ENCODE results near the gene C1orf50. TPM values are rescaled to one million over a fixed set of nuclear protein-coding genes. Genes with fewer than 3 reads are reported as not detected.
"Not testable (repeated sequence)": the region's sequence is repeated elsewhere in the genome, so short reads cannot be mapped to it uniquely, and the experiment has no call there.

The C1orf50 gene
- total and polyA plus RNA-seq, 8 donors = 1.6 to 3.5 (median 2.6) TPM

DNA sequence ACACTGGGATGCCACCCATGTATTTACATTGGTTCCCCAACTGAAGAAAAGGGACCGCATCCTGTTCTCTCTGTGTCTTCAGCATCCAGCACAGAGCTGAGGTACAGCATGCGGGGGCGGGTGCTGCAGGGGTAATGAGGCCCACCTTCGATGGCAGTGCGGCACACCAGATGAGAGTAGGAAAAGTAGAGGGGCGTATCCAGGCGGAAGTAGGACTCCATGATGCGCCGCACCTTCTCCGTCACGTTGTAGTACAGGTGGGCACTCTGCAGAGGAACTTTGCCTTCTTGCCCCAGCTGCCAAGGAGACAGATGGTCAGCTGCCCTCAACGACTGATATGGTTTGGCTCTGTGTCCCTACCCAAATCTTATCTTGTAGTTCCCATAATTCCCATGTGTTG, 17.0 kb upstream of the C1orf50 start:
- no peak overlapping the region for H3K27ac ChIP-seq
- no peaks in the 10 kb centered on the region for H3K27me3 ChIP-seq
- no peaks in the 10 kb centered on the region for H3K4me1 ChIP-seq
- no peak for FAIRE-seq
- WGBS, 2 donors = 88 to 91% methylated on average over 12 of the region's 12 CpGs
- DNase-seq = no peak
- H3K4me3 ChIP-seq = no peak overlapping the region
- no peak for ATAC-seq
- peaks cover 0 to 28% (median 12%) of the 10 kb centered on the region in 3 donors for H3K36me3 ChIP-seq
- intact Hi-C loops (cut with DNase I) = no loop called here
- TF ChIP-seq, protein P1, sequence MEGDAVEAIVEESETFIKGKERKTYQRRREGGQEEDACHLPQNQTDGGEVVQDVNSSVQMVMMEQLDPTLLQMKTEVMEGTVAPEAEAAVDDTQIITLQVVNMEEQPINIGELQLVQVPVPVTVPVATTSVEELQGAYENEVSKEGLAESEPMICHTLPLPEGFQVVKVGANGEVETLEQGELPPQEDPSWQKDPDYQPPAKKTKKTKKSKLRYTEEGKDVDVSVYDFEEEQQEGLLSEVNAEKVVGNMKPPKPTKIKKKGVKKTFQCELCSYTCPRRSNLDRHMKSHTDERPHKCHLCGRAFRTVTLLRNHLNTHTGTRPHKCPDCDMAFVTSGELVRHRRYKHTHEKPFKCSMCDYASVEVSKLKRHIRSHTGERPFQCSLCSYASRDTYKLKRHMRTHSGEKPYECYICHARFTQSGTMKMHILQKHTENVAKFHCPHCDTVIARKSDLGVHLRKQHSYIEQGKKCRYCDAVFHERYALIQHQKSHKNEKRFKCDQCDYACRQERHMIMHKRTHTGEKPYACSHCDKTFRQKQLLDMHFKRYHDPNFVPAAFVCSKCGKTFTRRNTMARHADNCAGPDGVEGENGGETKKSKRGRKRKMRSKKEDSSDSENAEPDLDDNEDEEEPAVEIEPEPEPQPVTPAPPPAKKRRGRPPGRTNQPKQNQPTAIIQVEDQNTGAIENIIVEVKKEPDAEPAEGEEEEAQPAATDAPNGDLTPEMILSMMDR (IDR thresholded peaks at IDR 0.05) = no peak
- no peaks in the 10 kb centered on the region for H3K9me3 ChIP-seq

DNA sequence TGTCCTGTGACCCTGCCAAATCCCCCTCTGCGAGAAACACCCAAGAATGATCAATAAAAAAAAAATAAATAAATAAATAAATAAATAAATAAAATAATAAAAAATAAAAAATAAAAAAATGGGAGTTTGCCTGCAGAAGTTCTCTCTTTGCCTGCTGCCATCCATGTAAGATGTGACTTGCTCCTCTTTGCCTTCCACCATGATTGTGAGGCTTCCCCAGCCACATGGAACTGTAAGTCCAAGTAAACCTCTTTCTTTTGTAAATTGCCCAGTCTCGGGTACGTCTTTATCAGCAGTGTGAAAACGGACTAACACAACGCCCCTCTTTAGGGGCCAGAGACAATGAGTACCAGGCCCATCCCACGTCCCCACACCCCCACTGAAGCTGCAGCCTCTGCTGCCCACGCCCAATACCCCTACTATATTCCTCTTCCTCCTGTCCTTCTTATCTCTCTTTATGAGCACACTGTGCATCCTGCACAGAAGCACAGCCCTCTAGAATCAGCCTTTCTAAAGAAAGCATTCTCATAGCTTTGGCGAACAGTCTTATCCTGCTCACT, 15.5 kb upstream of the C1orf50 start:
- intact Hi-C loops (cut with DNase I); H3K27me3 ChIP-seq; H3K4me3 ChIP-seq; FAIRE-seq; DNase-seq; H3K9me3 ChIP-seq; H3K27ac ChIP-seq; H3K4me1 ChIP-seq; ATAC-seq: not testable (repeated sequence)
- peaks cover 0 to 30% (median 12%) of the 10 kb centered on the region in 3 donors for H3K36me3 ChIP-seq
- 85 to 93% methylated on average over 8 of the region's 8 CpGs for WGBS, 2 donors

DNA sequence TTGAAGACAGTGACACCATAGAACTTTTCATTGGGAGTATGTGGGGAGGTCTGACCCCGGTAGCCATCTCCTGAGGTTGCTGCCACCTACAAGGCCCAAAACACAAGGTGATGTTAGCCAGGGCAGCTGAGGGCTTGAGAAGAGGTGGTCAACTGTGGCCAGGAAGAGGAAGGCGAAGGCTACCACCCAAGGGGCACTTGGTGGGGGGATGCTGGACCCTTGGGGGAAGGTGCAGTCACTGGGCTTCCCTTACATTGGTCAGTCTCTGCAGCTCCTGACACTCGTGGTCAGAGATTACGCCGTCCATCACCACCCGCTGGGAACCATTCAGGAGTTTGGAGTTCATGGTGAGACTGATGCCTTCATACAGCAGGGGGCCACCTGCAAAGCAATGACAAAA, 14.8 kb upstream of the C1orf50 start:
- no peaks in the 10 kb centered on the region for H3K27me3 ChIP-seq
- H3K9me3 ChIP-seq = no peaks in the 10 kb centered on the region
- peaks cover 0 to 30% (median 12%) of the 10 kb centered on the region in 3 donors for H3K36me3 ChIP-seq
- FAIRE-seq (no peak), ATAC-seq (no peak), DNase-seq (no peak)
- no peaks in the 10 kb centered on the region for H3K4me1 ChIP-seq
- no peak overlapping the region for H3K27ac ChIP-seq
- no peak overlapping the region for H3K4me3 ChIP-seq
- TF ChIP-seq, protein P1 (IDR thresholded peaks at IDR 0.05) = no peak
- intact Hi-C loops (cut with DNase I) = no loop called here
- WGBS, 2 donors = 94 to 96% methylated on average over 6 of the region's 6 CpGs

DNA sequence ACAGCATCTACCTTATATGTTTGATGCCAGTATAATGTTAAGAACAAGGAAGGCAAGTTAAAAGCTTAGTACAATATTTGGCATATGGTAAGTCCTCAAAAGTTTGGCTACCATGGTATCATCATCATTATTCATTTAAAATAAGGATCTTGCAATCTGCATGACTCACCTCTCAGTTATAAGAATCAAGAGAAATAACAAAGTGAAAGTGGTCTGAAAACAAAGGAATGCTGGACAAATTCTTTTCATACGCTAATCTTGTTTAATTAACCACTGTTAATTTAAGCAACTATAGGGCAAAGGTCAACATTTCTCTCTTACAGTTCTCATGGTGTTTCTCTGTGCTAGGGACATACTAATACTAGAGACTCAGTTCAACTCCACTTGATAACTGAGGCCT, 14.0 kb upstream of the C1orf50 start:
- FAIRE-seq (no peak), DNase-seq (no peak), ATAC-seq (no peak)
- H3K4me3 ChIP-seq = no peak overlapping the region
- H3K27ac ChIP-seq = no peak overlapping the region
- H3K36me3 ChIP-seq = peaks cover 0 to 27% (median 12%) of the 10 kb centered on the region in 3 donors
- WGBS, 2 donors = 82 to 90% methylated on average over 1 of the region's 1 CpG
- intact Hi-C loops (cut with DNase I) = no loop called here
- no peaks in the 10 kb centered on the region for H3K4me1 ChIP-seq
- TF ChIP-seq, protein P1 (IDR thresholded peaks at IDR 0.05) = no peak
- no peaks in the 10 kb centered on the region for H3K9me3 ChIP-seq
- H3K27me3 ChIP-seq = no peaks in the 10 kb centered on the region

DNA sequence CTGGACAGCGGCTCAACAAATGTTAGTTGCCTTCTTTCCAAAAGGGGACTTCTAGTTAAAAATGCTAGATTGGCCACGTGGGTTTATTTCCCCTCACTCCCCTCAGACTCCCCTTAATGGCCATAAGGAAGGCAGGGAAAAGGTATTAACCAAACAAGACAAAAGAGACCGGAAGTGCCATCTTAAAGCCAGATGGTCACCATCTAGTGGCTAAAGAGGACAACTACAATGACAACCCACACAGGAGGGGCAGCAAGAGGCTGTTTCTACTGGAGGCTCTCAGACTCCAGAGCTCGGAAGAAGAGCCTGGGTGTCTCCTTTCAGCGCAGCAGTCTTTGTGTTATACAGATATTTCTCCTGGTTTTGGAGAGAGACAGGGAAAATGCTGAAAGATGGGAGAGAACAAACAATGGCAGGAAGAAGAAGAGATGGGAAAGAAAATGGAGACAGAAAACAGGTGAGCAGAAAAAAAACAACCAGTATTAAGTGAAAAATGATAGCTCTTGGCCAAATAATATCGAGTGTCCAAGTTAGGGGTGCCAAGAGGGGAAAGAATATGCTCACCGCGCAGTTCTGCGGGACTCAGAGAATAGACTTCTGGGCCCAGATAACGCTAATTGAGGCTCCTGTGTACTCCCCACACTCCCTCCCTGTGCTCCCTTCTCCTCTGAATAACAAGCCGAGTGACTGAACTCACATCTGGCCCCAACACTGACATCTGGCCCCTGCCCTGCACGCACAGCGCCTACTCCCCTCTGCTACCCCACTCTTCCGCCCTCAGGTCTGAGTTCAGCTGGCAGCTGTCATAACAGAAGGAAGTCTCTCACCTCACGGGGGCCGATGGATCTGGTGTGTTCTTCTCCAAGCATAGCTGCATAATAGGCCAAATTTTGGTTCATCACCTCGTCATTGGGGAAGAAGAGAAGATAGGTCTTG, 9.8 kb upstream of the C1orf50 start:
- H3K4me3 ChIP-seq = no peak overlapping the region
- TF ChIP-seq, protein P1 (IDR thresholded peaks at IDR 0.05) = peak; percentile 20 to 61 (median 35)
- FAIRE-seq (no peak), ATAC-seq (peak; percentile 53 to 93 (median 82)), DNase-seq (peak in 1 of 6 donors; percentile 31)
- 73 to 76% methylated on average over 17 of the region's 17 CpGs for WGBS, 2 donors
- no peaks in the 10 kb centered on the region for H3K4me1 ChIP-seq
- H3K27me3 ChIP-seq = no peaks in the 10 kb centered on the region
- H3K36me3 ChIP-seq = peaks cover 0 to 27% (median 6%) of the 10 kb centered on the region in 3 donors
- no peak overlapping the region for H3K27ac ChIP-seq
- intact Hi-C loops (cut with DNase I) = no loop called here
- no peaks in the 10 kb centered on the region for H3K9me3 ChIP-seq

Data from pancreas (tissue), 10 donors.